NCI-H2196 treated with DMSO at 0.1 percent for 48 hours (cell line): ENCODE data around the gene MAFF.

Source experiments
- DNase-seq: peaks from one replicate; lab custom pipeline; 2025; ENCODE audit not compliant: unreplicated experiment; lab: John Stamatoyannopoulos, UW

MAFF gene

DNA sequence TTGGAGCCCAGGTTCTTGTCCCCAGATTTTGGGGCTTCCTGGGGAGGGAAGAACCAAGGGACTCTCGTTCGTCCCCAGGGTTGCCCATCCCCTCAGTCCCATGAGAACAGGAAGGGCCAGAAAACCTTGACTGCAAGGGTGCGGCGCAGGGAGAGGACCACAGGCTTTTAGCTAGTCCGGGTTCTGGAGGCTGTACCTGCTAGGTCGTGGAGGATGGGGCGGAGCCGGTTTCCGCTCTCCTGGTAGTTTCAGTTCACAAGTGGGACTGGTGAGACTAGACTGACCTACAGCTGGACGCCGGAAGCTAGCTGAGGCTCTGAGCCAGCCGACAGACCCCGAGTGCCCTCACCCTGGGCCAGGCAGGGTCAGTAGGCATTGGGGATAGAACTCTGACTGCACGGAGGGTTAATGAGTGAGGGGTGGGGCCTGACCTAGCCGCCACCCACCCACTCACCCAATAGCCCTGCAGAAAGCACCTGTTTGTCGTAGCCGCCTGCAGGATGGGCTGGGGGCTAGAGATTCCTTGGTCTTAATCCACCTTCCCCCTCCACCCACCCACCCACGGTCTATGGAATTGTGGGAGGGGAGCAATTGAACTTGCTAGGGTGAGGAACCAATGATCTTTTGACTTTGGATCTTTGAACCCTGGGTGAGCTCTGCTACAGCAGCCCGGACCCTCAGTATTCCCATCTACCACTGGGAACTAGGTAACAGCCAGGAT, 1.5 kb downstream of the MAFF start:
- no peak for DNase-seq

DNA sequence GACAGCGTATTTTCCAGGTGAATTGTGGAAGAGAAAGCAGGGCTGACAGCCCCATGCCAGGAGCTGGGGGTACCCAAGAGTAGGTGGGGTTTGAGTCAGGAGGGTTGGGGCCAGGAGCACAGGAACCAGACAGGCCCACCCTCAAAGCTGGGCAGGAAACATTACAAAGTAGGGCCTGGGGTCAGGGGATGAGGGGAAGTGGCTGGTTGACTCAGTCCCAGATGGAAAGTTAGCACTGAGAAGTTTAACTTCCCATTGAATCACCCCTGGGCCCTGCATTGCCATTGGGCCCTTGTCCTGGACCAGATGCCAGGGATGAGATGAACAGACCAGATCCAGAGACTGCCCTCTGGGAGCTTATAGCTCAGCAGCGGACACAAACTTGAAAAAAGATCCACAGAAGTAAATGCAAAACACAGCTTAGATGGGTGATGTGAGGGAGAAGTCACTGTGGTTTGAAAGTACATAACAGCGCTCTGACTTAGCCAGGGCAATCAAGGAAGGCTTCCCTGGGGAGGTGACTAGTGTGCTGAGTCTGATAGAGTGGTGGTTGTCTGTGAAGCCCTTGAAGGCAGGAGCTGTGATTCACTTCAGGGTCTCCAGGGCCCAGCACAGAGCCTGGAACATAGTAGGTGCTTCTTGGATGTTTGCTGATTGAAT, 2.2 kb downstream of the MAFF start:
- no peak for DNase-seq

DNA sequence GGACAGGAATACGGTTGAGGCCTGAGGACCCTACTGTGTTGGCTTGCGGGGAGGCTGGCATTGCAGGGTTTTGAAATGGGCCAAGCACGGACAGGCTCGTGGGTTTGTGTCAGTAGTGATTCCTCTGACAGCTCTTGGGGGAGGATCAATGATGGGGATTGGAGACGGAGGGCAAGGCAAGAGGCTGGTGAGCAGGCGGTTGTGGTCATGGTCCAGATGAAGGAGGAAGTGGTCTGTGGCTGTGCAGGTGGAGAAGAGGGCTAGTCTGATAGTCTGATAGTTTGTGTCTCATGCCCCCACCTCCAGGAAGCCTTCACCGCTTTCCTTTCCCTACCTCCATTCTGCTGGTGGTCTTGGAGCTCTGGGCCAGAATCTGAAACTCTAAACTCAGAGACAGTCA, 3.0 kb downstream of the MAFF start:
- no peak for DNase-seq

DNA sequence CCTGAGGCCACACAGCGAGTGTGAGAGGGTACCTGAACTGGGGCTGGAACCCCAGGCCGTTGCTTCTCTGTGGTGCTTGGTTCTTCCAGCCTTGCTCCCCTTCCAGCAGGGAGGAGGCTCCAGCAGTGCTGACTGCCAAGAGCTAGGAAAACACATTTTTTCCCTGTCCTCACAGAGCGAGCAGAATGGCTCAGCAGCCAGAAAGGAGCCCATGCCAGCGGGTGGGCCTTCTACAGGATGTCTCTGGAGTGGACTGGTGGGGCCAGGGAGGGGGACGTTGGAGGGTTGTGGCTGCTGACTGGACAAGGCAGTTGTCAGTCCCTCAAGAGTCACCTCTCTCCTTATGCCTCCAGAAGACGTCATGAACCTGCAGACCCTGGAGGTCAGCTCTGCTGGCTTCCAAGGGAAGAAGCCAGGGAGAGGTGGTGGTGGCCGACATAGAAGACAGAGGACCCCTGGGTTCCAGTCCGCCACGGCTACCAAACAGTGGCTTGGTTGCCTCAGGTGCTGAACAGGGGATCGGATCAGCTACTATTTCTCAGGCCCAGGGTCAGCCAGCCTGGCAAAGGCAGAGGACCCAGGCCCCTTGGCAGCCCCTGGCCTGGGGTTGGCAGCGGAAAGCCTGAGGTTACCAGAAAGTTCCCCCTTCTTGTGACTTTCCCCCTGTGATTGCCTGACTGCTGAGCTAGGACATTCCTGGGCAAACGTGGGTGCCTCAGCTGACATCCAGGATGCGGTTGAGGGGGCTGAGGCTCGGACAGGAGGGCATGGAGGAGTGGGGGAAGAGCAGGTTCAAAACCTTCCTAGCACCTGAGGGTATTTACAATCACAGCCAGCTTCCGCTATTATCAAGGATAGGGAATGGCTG, 3.7 kb downstream of the MAFF start:
- no peak for DNase-seq

DNA sequence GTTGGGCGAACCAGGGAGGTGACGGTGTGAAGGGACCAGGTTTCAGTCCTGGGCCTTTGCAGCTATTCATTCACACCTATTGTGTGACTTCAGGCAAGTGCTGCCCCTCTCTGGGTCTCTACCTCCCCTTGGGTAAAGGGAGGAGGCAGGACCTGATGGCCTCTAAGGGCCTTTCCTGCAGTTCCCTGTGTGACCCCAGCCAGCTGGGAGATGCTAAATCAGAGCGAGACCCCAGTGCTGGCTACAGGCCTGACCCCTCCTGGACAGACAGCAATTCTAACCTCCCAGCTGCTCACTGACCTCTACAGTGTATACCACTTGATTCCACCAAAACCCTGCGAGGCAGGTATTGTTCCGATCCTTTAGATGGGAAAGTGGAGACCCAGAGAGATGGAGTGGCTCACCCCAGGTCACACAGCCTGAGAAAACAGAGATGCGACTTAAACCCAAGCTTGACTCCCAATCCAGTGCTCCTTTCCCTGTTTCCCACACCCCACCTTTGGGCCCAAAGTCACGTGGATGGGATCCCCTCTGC, 6.2 kb downstream of the MAFF start:
- DNase-seq: no peak

DNA sequence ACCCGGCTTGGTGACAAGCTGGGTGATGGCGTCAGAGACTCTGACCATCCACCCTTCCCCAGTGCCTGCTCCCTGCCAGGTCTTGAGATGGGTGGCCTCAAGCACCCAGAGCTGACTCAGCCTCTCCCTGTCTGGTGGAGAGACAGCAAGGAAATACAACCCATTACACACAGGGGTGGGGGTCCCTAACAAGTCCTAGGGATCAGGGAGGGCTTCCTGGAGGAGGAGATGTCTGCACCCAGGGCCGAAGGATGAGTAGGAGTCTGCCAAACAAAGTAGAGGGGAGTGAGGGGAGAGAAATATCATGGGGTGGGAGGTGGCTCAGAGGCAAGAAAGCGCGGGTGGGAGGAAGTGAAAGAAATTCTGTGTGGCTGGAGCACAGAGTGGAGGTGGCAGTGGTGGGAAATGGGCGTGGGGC, 6.8 kb downstream of the MAFF start:
- DNase-seq: no peak

DNA sequence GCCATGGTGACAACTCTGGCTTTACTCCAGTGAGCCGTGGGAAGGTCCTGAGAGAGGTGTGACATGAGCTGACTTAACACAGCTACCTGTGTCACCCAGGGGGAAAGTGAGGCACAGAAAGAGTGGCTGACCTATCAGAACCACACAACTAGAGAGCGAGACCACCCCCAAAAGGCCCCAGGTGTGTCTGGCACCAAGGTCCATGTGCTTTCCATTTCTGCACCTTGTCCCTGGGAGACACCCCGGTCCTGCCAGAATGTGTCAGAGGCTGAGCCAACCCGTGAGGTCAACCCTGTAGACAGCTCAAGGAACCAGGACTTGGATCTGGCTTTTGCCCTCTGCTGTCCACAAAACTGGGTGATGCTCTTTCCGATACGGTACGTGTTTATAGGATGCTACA, 9.8 kb downstream of the MAFF start:
- DNase-seq: no peak

DNA sequence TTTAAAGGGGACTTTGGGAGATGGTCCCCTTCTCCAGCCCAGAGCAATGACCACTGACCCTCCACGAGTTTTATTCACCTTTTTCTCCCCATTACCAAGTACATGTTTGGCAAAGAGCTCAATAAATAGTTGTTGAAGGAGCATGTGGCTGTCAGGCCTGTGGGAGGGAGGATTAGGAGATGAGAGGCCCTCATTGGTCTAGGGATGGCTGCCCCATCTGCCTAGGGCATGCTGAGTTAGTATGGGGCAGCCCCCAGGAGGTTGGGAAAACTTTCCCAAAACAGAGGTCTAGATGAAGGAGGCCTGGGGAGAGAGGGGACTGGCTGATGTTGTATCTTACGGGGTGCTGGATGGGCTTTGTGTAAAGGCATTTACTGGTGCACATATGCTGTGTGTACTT, 10.6 kb downstream of the MAFF start:
- DNase-seq: no peak

DNA sequence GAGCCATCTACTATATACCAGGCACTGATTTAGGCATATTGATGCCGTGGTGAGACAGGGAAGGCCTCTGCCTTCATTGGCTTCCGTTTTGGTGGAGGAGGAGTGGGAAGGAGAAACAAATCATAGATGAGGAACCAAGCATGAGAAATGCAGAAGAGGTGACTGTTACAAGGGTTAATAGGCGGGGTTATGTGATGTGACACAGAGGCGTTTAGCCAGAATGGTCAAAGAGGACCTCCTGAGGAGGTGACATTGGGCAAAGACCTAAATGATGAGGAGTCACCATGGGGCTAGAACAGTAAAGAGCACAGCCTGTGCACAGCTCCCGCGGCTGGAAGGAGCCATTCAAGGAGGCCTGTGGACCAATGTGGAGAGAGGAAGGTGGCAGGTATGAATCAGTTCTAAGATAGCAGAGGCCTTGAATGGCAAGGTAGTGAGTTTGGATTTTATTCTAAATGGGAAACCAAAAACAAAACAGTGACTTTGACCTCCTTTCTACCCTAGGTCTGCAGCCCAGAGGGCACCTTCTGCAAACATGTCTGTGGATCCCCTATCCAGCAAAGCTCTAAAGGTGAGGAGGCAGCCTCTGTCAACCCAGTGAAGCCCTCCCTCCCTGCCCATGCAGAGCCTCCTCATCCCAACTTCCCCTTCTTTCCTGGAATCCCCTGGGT, 11.7 kb downstream of the MAFF start:
- no peak for DNase-seq

DNA sequence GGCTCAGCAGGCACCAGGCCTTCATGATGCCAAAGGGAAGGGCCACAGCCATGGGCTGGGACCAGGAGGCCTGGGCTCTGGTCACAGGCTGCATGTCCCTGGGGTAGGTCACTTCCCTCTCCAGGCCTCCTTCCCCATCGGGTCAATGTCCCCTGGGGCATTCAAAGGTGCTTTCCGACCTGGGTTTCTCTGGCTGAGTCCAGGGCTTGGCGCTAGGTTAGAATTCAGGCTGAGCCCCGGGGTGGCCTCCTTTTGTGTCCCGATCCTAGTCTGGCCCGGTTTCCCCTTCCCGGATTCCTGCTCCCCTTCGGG, 12.2 kb downstream of the MAFF start:
- no peak for DNase-seq

DNA sequence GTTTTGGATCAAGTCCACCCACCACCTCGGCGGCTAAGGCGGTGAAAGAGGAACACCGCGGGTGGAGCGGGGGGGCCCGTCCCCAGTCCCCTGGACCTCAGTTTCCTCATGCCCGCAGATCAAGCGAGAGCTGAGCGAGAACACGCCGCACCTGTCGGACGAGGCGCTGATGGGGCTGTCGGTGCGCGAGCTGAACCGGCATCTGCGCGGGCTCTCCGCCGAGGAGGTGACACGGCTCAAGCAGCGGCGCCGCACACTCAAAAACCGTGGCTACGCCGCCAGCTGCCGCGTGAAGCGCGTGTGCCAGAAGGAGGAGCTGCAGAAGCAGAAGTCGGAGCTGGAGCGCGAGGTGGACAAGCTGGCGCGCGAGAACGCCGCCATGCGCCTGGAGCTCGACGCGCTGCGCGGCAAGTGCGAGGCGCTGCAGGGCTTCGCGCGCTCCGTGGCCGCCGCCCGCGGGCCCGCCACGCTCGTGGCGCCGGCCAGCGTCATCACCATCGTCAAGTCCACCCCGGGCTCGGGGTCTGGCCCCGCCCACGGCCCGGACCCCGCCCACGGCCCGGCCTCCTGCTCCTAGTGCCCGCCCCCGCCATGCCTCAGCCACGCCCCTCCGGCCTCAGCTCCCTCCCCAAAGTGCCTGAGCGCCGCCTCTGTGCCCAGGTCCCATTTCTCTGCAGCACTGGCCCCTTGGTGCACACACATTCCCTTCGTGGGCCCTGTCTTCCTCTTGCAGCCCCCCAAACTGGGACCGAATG, 12.7 kb downstream of the MAFF start:
- no peak for DNase-seq

DNA sequence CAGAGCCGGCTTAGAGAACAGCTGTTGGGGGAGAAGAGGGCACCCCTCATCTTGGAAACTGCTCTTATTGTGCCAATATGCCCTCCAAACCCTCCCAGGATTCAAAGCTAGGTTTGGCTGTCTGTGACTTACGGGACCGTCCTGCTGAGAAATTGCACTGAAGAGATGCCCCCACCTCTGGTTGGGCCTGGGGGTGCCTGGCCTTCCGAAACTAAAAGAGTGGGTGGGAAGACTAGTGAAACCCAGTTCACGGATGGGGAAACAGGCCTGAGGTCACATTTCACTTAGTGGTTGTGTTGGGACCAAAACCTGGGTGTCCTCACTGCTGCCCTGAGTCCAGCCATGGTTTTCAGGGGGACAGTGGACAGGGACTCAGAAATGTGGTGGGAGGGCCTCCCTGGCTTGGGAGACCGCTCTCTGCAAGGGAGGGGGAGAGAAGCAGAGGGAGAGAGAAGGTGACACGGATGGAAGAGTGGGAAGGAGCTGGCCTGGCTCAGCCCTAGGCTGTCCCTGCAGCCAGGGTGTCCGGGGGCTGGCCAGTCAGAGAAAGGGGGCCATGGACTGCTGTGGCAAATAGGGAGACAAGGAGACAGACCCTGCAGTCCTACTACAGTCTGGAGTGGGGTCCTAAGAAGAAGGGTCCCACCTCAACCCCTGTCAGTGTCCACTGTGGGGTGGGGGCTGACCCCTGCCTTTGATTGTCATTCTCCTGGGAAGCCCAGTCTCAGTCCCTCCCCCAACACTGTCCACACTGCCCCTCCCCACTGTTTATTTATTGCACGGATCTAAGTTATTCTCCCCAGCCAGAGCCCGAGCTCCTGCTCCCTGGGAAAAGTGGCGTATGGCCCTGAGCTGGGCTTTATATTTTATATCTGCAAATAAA, 13.6 kb downstream of the MAFF start:
- no peak for DNase-seq

DNA sequence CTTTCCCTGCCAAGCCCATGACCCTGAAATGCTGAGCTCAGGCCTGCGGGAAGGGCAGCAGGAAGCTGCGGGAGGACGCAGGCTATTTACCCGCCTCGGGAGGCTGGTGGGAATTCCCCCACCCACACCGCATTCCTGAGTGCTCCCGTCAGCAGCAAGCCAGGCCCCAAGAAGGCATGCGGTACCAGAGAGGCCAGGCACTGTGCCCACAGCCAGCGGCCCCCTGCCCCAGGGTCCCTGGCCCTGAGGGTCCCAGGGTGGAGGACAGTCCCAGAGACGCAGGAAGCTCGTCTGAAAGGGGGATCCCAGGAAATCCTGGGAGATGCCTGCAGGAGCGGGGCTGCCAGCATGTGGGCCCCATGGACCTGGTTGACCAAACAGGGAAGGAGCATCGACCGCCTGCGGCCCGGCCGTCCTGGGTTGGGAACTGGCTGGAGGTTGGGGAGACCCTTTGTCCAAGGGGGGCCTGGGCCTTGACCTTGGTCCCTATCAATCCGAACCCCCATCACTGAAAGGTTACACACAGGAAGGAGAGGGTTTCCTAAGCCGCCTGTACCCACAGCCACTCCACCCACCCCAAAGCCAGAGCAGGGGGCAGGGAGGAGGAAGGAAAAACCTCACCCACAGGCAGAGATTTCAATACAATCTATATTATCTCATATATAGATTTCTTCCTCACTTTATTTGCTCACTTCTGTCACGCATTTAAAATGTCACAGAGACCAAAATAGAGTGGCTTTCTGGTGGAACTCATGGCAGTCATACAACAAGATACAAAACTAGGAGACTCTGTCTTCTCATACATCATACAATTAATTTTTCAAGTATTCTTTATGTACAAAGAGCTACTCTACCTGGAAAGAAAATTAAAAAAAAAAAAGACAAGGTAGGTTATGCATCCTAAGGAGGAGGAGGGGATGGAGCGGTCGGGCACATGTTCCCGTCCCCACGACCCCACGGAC, 17.1 kb downstream of the MAFF start:
- DNase-seq: no peak

DNA sequence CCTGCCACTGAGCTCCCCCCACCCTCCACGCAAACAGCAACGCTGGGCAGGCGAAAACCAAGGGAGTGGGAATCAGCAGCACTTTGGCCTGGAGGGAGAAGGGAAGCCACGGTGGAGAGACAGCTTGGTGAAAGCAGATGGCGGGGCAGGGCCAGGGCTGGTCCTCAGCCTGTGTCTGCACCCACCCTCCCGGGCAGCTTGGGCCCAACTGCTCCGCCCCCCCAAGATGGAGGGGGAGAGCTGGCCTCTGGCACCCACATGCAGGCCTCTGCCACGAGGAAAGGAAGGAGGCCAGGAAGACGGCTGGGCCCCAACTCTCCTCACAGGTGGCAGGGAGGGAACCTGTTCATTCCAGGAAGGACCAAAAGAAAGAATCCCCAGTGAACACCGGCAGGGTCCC, 17.8 kb downstream of the MAFF start:
- DNase-seq: no peak

DNA sequence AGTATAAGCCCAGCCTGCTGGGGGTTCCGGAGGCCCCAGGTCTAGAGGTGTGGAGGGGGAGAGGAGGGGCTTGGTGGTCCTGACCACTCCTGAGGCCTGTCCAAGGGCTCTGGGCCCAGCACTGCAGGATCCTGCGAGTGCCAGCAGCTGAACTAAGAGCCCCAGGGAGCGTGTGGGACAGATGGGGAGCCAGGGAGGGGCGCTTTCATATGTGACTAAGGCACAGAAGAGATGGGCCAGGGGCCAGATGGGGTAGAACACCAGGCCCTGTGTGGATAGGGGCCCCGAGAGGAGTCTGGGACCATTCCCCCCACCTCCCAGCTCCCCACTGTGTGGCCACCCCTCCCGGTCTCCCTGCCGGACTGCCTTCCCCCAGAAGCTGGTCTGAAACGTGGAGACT, 18.4 kb downstream of the MAFF start:
- no peak for DNase-seq

DNA sequence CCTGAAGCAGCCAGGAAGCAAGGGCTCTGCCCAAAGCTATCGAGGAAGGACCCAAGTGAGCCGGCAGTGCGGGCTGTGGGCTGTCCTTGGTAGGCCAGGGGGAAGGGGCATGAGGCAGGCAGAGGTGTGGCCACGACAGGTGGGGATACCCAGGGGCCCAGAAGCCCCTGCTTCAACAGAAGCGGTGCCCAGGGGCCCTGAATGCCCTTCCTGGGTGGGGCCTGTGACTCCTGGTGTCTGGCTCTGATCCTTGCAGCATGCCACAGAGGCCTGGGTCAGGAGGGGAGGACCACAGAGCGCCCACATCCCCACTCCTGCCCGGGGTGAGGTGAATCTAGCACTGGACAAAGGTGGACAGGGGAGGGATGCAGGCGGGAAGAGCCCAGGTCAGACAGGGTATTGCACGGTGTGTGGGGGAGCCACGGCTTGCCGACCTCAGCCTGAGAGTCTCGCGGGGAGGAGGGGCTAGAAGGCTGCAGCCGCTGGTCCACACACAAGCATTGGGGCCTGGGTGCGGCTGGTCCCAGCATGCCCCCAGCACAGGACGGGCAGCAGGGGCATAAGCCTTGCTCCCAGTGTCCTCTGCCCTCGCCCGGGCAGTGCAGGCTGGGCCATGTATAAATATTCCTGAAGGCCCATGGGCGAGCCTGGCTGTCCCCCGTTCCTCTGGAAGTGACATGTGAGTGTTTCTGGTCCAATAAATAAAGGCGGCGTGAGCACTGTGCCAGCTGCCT, 19.0 kb downstream of the MAFF start:
- no peak for DNase-seq

DNA sequence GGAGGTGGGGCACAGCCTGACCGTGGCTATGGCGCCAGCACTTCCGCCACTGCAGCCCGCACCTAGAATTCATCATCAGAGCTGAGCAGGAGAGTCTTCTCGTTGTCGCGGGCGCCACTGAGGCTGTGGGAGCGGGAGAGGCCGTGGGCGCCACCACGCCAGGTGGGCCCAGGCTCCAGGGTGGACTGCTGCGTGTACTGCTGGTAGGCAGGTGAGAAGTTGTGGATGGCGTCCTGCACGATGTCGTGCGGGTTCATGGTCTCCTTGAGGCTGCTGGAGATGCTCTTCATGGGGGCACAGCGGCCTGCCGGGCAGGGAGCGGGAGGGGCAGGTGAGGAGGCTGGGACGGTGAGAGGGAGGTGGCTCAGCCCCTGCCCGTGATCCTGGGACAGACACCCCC, 19.6 kb downstream of the MAFF start:
- DNase-seq: no peak
